Uterus (tissue), 2 donors: ENCODE data around the gene SYNGR2.

Experiments used
- POLR2A ChIP-seq, 2 donors: fragments of 450-650 bp; IDR thresholded peaks; one replicate each; pipeline ENCODE4 v1.6.1; 2016; ENCODE audit warnings: antibody characterized with exemption in 2 of 2, mild to moderate bottlenecking in 1 of 2, moderate library complexity in 1 of 2
- TF ChIP-seq, protein P1 (sequence below), 4 experiments: fragments of 200-600 bp in 2 of 4; fragments of 450-650 bp in 2 of 4; sonication (generic) in 2 of 4; IDR thresholded peaks; one replicate each; pipeline ENCODE4 v1.5.1; 2016 to 2019; ENCODE audit warnings: antibody characterized with exemption in 4 of 4, mild to moderate bottlenecking in 2 of 4, moderate library complexity in 1 of 4

GRCh38 chr17:78134899-78135385 lies 33.4 kb upstream of the SYNGR2 start:
- TF ChIP-seq, protein P1, sequence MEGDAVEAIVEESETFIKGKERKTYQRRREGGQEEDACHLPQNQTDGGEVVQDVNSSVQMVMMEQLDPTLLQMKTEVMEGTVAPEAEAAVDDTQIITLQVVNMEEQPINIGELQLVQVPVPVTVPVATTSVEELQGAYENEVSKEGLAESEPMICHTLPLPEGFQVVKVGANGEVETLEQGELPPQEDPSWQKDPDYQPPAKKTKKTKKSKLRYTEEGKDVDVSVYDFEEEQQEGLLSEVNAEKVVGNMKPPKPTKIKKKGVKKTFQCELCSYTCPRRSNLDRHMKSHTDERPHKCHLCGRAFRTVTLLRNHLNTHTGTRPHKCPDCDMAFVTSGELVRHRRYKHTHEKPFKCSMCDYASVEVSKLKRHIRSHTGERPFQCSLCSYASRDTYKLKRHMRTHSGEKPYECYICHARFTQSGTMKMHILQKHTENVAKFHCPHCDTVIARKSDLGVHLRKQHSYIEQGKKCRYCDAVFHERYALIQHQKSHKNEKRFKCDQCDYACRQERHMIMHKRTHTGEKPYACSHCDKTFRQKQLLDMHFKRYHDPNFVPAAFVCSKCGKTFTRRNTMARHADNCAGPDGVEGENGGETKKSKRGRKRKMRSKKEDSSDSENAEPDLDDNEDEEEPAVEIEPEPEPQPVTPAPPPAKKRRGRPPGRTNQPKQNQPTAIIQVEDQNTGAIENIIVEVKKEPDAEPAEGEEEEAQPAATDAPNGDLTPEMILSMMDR (IDR thresholded peaks at IDR 0.05): no peak
- TF ChIP-seq POLR2A (IDR thresholded peaks at IDR 0.05): no peak
